Muscle layer of colon (tissue), 2 donors: ENCODE measurements around the gene YARS1.

ENCODE experiments used
- H3K27ac ChIP-seq: one replicate; pipeline ENCODE4 v1.7.0; 2013; ENCODE audit warnings: low read depth, mild to moderate bottlenecking, low read length, moderate library complexity
- H3K27me3 ChIP-seq, 2 donors: one replicate each; pipeline ENCODE4 v1.7.0; 2013; ENCODE audit warnings: low read length in 2 of 2, mild to moderate bottlenecking in 2 of 2; ENCODE audit not compliant: insufficient read depth in 2 of 2, control insufficient read depth in 1 of 2
- H3K36me3 ChIP-seq: one replicate; pipeline ENCODE4 v1.7.0; 2013; ENCODE audit warnings: mild to moderate bottlenecking, low read length; ENCODE audit not compliant: insufficient read depth
- H3K4me1 ChIP-seq: one replicate; pipeline ENCODE4 v1.7.0; 2013; ENCODE audit warnings: mild to moderate bottlenecking, low read length; ENCODE audit not compliant: insufficient read depth
- H3K4me3 ChIP-seq, 2 donors: one replicate each; pipeline ENCODE4 v1.7.0; 2013; ENCODE audit warnings: low read length in 2 of 2, low read depth in 1 of 2, mild to moderate bottlenecking in 1 of 2, moderate library complexity in 1 of 2
- H3K9ac ChIP-seq: one replicate; pipeline ENCODE4 v1.7.0; 2013; ENCODE audit warnings: low read length
- H3K9me3 ChIP-seq: one replicate; pipeline ENCODE4 v1.7.0; 2013; ENCODE audit warnings: mild to moderate bottlenecking, low read length
- donor health status: abdominal sarcoma.
- donor health status: Adenocarcinoma of cecum.

Gene YARS1

DNA sequence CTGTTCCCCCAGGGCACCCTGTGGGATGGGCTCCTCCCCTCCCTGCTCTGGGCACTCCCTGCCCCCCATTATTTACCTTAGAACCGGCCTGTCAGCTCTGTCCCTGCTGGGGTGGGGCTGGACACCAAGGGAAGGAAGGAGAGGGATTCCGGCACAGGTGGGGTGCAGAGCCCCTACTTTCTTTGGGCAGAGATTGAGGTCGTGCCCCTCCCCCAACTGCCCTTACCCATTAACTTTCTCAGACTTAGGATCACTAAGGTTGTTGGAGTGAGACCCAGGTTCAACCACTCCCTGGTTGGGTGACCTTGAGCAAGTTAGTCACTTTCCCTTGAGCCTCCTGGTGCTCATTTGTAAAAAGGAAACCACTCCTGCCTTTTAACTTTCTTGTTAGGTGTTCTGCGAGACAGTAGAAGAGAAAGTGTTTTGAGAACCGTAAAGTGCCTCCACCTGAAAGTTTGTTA is 57.6 kb downstream of the YARS1 start:
- Histone ChIP-seq H3K36me3 (no peaks in the 10 kb centered on the region), H3K4me1 (peaks cover 21% of the 10 kb centered on the region), H3K27ac (no peak overlapping the region), H3K27me3 (no peaks in the 10 kb centered on the region), H3K9ac (no peak overlapping the region), H3K9me3 (no peaks in the 10 kb centered on the region), H3K4me3 (no peak overlapping the region)

DNA sequence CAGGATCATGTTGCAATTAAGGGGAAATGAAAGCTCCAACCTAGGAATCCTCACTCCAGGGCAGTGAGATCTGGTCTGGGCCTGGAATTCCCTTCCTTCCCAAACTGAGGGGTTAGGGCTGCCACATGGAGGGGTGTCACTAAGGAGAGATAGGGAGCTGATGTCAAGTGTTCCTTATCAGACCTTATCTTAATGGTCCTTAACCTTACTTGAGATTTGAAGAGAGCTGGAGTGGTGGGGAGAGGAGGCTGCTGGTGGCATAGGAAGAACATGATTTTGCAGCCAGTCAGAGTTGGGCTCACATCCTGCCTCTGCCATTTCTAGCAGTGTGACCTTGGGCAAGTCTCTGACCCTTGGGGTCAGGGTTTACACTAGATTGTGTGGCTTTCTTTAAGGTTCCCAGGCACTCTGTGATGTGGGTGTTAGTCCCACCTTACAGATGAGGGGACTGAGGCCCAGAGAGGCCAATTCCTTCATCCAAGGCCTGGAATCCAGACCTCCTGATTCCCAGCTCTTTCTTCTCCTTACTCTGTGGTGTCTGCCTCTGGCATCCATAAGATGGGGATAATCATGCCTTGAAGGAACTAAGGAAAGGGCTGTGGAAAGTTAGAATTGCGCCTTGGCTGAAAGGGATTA is 58.2 kb downstream of the YARS1 start:
- H3K27ac ChIP-seq, result no peak overlapping the region
- H3K9me3 ChIP-seq, result no peaks in the 10 kb centered on the region
- H3K4me3 ChIP-seq, result no peak overlapping the region
- peaks cover 25% of the 10 kb centered on the region for H3K4me1 ChIP-seq
- no peaks in the 10 kb centered on the region for H3K36me3 ChIP-seq
- no peak overlapping the region for H3K9ac ChIP-seq
- no peaks in the 10 kb centered on the region for H3K27me3 ChIP-seq

- H3K9me3 ChIP-seq, result no peaks in the 10 kb centered on the region
- no peak overlapping the region for H3K27ac ChIP-seq
- H3K27me3 ChIP-seq, result no peaks in the 10 kb centered on the region
- no peak overlapping the region for H3K9ac ChIP-seq
- no peaks in the 10 kb centered on the region for H3K36me3 ChIP-seq
- H3K4me3 ChIP-seq, result no peak overlapping the region
- peaks cover 27% of the 10 kb centered on the region for H3K4me1 ChIP-seq
Observed at GRCh38 chr1:32758177-32758794, 58.9 kb downstream of the YARS1 start.

GRCh38 chr1:32757213-32757895 is 59.8 kb downstream of the YARS1 start:
- Histone ChIP-seq H3K4me3 (no peak overlapping the region), H3K36me3 (no peaks in the 10 kb centered on the region), H3K9ac (no peak overlapping the region), H3K27me3 (no peaks in the 10 kb centered on the region), H3K4me1 (peaks cover 30% of the 10 kb centered on the region), H3K9me3 (no peaks in the 10 kb centered on the region), H3K27ac (no peak overlapping the region)

- Histone ChIP-seq H3K27ac (no peak overlapping the region), H3K4me3 (no peak overlapping the region), H3K27me3 (no peaks in the 10 kb centered on the region), H3K9me3 (no peaks in the 10 kb centered on the region), H3K36me3 (no peaks in the 10 kb centered on the region), H3K9ac (no peak overlapping the region), H3K4me1 (peaks cover 16% of the 10 kb centered on the region)
Observed at GRCh38 chr1:32755810-32756159, 61.4 kb downstream of the YARS1 start.

DNA sequence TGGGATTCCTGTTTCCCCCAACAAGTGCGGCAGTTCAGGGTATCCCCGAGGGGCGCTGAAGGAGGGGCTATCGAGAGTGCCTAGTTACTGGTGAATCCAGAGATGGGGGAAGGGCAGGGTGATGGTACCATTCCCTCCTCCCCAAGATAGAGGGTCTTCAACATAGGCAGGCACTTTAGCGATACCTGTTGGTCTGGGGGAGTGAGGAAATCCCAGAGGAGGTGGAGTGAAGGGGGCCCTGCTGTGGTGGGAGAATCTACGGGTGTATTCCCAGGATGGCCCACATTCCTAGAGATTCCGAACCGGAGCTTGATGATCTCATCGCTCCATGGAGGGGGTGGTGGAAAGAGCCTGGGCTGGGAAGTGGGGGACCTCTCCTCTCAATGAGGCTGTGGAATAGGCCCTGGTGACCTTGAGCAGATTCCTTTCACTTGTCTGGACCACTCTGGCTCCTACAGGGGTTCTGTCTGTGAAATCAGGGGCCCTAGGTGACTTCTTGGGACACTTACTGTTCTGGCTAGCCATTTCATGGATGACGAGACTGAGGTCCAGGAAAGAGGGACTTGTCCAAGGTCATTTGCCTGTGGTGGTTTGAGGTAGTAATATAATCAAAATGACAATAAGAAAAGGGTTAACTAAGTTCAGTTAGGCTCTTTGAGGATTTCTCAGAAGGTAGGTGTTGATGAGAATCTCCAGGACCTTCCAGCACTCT is 61.9 kb downstream of the YARS1 start:
- Histone ChIP-seq H3K9me3 (no peaks in the 10 kb centered on the region), H3K4me1 (peaks cover 16% of the 10 kb centered on the region), H3K4me3 (no peak overlapping the region), H3K36me3 (no peaks in the 10 kb centered on the region), H3K27me3 (no peaks in the 10 kb centered on the region), H3K27ac (no peak overlapping the region), H3K9ac (no peak overlapping the region)

DNA sequence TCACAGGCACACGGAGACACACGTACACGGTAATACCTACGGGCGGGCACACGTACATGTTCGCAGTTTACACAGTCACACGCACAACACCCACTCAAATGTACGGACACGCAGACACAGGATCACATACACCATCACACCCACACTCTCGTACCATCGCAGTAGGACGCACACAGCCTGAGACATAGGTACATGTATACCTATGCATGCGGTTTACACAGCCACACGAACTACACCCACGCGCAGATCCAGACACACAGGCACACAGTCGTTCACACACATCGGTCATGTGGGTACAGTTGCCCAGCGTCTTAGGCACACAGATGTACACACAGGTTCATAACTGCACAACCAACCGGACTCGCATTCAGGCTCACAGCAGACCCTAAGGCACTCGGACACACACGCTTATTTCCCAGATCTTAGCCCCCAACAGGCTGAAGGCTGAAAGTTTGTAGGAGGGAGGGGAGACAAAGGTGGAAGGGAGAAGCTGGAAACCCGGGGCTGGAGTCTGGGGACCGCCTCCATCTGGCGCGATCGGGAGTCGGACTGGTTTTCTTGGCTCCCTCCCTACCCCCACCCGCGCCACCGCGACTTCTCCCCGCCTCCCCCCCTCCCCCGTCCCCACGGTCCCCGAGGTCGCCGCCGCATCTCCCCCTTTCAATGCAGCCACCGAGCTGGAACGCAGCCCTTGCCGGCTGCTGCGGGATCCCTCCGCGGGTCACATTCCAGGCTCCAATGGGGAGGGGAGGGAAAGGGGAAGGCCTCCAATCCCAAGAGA is 62.7 kb downstream of the YARS1 start:
- peaks cover 16% of the 10 kb centered on the region for H3K4me1 ChIP-seq
- H3K9me3 ChIP-seq, result no peaks in the 10 kb centered on the region
- no peaks in the 10 kb centered on the region for H3K36me3 ChIP-seq
- H3K27ac ChIP-seq, result peak overlapping the region; percentile 9
- peak overlapping the region; percentile 38 for H3K9ac ChIP-seq
- H3K4me3 ChIP-seq, result peak overlapping the region; percentile 33 to 71
- no peaks in the 10 kb centered on the region for H3K27me3 ChIP-seq

GRCh38 chr1:32753532-32754316 is 63.4 kb downstream of the YARS1 start:
- Histone ChIP-seq H3K27ac (peak overlapping the region; percentile 9), H3K4me1 (peaks cover 13% of the 10 kb centered on the region), H3K9me3 (no peaks in the 10 kb centered on the region), H3K27me3 (no peaks in the 10 kb centered on the region), H3K4me3 (peak overlapping the region; percentile 33 to 71), H3K36me3 (no peaks in the 10 kb centered on the region), H3K9ac (peak overlapping the region; percentile 38)

DNA sequence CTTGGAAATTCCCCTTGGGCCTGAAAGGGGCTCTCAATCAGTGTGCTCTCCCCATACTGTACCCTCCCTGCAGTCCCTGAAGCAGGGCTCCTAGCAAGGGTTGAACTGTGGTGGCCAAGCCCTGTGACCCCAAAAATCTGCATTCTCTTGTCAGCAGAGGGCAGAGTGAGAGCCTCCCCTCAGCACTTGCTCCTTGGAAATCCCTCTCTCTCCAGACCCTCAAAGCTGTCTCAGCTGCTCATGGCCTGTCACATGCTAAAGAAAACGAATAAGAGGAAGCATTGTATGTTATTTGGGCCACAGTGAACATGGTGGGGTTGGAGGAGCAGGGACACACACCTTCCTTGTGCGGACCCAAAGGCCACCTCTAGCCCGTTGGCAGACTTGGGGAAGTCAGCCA is 67.4 kb downstream of the YARS1 start:
- Histone ChIP-seq H3K4me1 (peaks cover 10% of the 10 kb centered on the region), H3K4me3 (no peak overlapping the region), H3K9me3 (no peaks in the 10 kb centered on the region), H3K36me3 (no peaks in the 10 kb centered on the region), H3K9ac (no peak overlapping the region), H3K27ac (no peak overlapping the region), H3K27me3 (no peaks in the 10 kb centered on the region)

DNA sequence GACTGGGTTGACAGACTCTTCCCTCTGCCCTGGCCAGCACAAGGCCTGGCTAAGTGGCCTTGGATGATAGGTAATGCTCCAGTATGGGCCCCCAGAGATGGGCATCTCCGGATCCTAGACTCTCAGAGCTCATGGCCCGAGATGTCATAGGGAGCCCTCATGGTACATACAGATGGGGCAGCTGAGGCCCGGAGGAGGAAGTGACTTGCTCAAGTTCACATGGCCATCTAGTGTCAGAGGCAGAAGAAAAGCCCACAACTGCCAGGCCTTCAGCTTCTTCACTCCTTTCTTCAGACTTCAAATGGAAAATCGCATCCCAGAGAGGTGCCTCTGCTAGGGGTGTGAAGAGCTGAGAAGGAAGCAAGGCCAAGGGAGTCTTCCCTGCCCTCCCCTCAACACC is 67.8 kb downstream of the YARS1 start:
- H3K4me1 ChIP-seq, result peaks cover 7% of the 10 kb centered on the region
- H3K9ac ChIP-seq, result no peak overlapping the region
- no peak overlapping the region for H3K4me3 ChIP-seq
- no peak overlapping the region for H3K27ac ChIP-seq
- no peaks in the 10 kb centered on the region for H3K36me3 ChIP-seq
- H3K27me3 ChIP-seq, result no peaks in the 10 kb centered on the region
- H3K9me3 ChIP-seq, result no peaks in the 10 kb centered on the region
